Measurements from ENCODE around the gene TAC3.
A peak's percentile ranks its signal among the peaks of the same experiment; 100 is the strongest.
"Not testable (repeated sequence)": the region's sequence is repeated elsewhere in the genome, so short reads cannot be mapped to it uniquely, and the experiment has no call there.

TAC3 gene

GRCh38 chr12:57031789-57032188 lies 15.5 kb upstream of the TAC3 start:
- no peak for DNase-seq

GRCh38 chr12:57031138-57031725 lies 14.9 kb upstream of the TAC3 start:
- DNase-seq, result no peak

- no peak for DNase-seq
Measured at GRCh38 chr12:57029457-57029856, 13.1 kb upstream of the TAC3 start.

- no peak for DNase-seq
Measured at GRCh38 chr12:57027805-57028153, 11.4 kb upstream of the TAC3 start.

- DNase-seq, result no peak
Measured at GRCh38 chr12:57027011-57027804, 10.9 kb upstream of the TAC3 start.

- DNase-seq, result no peak
Measured at GRCh38 chr12:57025196-57025595, 8.9 kb upstream of the TAC3 start.

- not testable (repeated sequence) for DNase-seq
Measured at GRCh38 chr12:57022324-57022723, 6.0 kb upstream of the TAC3 start.

- DNase-seq, result no peak
Measured at GRCh38 chr12:57019983-57020719, 3.8 kb upstream of the TAC3 start.

GRCh38 chr12:57018906-57019305 lies 2.6 kb upstream of the TAC3 start:
- no peak for DNase-seq

GRCh38 chr12:57018353-57018752 lies 2.0 kb upstream of the TAC3 start:
- not testable (repeated sequence) for DNase-seq

GRCh38 chr12:57012600-57013465 lies 3.5 kb downstream of the TAC3 start:
- no peak for DNase-seq

- DNase-seq, result no peak
Measured at GRCh38 chr12:57011438-57012424, 4.6 kb downstream of the TAC3 start.

- no peak for DNase-seq
Measured at GRCh38 chr12:57010627-57011247, 5.6 kb downstream of the TAC3 start.

GRCh38 chr12:57009949-57010626 lies 6.2 kb downstream of the TAC3 start:
- no peak for DNase-seq

GRCh38 chr12:57008178-57008577 lies 8.2 kb downstream of the TAC3 start:
- DNase-seq, result no peak

GRCh38 chr12:57006809-57007475 lies 9.4 kb downstream of the TAC3 start:
- DNase-seq, result peak; percentile 22 to 62

- DNase-seq, result peak; percentile 49 to 72
Measured at GRCh38 chr12:57005980-57006808, 10.1 kb downstream of the TAC3 start, which contains the start of gene ZBTB39. Gene ZBTB39, minus strand, starts transcription at chr12:57006546. Its CDS starts 1,629 bp downstream, at chr12:57004917.

GRCh38 chr12:57004651-57005050 lies 11.7 kb downstream of the TAC3 start:
- no peak for DNase-seq

- DNase-seq, result no peak
Measured at GRCh38 chr12:57003395-57003794, 12.9 kb downstream of the TAC3 start.

Data from stimulated activated CD4-positive, alpha-beta T cell treated with anti-CD3 and anti-CD28 coated beads, Interleukin-4, amount 100 ng/mL, for 4 hours (primary cell).